HG02973 (cell line): ENCODE measurements around the gene LEMD2.

Experiments used
- ATAC-seq: cut with Tn5 transposase; IDR thresholded peaks from one replicate; pipeline ENCODE4 v1.9.1; 2021; ENCODE audit warnings: moderate library complexity; ENCODE audit not compliant: unreplicated experiment

Gene LEMD2

DNA sequence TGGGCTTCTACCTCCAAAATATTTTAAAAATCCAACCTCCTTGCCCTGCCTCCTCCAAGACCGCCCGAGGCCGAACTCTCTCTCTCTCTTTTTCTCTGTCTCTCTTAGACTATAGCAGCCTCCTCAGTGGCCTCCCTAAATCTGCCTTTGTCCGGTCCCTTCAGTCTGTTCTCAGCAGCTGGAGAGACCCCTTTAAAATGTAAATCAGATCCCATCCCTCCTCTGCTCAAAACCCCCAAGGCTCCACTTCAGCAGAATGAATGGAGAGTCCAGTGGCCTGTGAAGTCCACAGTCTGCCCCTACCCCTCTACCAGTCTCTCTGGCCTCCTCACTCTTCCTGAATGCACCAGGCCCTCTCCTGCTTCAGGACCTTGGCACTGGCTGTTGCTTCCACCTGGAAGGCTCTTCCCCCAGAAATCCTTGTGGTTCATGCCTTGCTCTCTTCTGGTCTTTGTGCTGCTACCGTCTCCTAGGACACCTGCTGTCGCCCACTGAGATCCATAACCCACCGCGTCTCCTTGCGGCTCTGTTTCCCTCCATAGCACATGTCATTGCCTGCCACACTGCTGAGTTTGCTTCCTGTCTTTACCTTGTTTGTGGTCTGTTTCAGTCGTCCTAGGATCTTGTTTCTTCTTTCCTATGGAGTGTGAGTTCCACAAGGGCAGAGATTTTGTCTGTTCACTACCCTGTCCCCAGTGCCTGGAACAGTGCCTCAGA is 8.9 kb upstream of the LEMD2 start:
- no peak for ATAC-seq

DNA sequence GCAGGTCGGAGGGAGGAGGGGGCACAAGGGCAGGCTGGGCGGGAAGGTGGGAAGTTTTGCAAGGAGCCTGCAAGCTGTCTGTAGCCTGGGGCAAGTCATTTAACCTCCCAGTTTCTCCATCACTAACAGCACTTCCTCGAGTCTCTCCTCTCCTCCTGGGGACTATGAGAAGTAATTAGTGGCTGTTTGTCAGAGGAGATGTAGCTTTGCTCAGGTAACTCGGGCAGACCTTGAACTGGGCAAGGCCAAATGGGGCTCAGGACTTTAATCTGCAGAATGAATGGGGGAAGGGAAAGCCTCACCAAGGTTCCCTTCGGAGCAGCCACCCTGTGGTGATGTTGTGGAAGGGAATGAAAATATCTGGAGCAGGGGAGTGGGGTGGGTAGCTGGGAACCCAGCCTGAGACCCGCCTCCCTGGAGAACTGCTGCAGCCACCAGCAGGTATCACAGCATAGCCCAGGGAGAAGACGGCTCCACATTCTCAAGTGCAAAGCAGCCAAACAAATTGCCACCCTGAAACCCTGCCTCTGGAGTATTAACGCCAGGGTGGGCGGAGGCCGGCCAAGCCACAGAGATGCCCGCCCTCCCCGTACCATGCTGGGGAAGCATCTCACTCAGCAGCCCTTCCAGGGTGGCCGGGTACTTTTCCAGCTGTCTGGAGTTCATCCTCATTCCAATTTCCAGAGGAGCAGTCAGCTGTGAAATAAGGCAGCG is 6.1 kb upstream of the LEMD2 start:
- no peak for ATAC-seq

DNA sequence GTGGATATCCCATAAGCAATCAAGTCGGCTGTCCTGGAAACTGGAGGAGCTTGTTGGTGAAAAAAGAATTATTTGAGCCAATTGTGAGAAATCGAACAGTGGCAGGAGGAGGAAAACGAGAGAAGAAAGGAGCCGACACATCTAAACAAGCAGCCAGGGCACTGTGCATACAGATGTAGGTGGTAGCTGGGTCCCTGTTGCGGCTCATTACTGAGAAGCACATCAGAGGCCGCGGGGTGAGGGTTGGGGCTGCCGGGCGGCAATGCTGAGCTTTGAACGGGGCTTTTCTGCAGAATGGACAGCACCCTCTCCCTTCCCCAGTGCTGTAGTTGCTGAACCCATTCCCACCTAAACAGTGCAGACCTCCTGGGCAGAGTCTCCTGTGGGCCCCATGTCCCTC is 4.1 kb upstream of the LEMD2 start:
- no peak for ATAC-seq

DNA sequence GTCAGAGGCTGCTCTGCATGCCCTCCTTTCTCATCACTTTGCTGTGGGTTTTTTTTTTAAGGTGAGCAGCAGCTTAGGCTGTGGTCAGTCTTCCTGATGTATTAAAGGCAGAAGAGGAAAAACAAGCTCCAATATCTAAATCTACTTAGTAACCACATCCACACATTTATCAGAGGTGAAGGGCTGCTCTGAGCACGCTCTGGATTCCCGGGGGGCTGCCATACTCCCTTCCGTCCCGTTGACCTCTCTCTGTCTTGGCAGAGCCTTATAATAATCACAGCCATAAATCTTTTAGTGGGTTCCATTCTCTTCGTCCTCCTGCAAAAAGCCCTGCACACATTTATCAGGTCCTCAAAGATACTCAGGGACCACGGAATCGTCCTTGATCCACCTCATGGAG is 2.7 kb upstream of the LEMD2 start:
- no peak for ATAC-seq

DNA sequence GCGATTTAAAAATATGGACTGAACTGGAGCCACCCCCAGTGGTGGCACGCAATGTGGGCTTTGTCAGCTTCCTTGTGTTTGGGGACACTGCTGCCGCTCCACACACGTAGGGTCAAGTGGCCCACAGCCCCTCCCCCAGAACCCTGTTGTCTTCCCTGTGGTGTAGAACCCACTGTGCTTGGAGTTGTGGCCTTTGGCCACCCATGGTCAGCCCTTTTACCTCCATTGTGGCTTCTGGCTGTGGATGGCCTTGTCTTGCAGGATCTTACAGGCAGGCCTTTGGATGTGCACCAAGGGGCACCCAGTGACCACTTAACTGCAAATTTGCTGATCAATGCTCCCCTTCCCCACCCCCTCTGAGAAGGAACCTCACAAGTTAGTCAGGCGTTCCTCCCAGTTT is 2.0 kb upstream of the LEMD2 start:
- no peak for ATAC-seq

DNA sequence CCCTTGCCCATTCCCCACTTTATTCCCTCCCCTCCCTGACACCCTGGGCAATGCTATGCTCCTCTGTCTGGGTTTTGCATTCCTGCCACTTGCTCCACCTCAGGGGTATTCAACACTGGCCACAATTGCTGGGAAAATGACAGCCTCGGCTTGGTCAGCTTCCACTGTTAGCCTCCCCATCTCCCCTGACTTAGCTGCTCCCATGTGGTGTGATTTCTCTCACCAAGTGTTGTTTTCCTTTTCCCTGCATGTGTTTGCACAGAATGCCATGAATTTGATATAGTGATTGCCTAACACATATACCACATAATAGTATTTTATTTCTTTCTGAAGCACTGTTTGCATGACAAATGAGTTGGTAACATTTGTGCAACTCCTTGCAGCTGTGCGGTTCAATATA is 1.4 kb upstream of the LEMD2 start:
- ATAC-seq = no peak

DNA sequence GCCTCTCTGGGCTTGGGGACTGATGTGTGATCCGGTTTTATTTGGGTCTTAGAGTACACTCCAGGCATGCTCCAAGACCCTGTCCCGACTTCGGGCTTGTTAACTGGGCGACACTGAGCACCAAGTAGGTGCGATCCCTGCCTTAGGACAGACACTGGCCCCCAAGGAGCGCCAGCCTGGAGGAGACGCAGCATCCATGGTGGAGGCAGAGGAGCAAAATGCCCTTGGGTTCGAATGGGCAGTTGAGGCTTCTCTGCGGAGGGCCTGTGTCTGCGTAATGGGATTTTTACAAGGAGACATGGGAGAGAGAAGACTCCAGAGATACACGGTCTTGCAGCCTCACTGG is 593 bp upstream of the LEMD2 start:
- ATAC-seq = no peak

DNA sequence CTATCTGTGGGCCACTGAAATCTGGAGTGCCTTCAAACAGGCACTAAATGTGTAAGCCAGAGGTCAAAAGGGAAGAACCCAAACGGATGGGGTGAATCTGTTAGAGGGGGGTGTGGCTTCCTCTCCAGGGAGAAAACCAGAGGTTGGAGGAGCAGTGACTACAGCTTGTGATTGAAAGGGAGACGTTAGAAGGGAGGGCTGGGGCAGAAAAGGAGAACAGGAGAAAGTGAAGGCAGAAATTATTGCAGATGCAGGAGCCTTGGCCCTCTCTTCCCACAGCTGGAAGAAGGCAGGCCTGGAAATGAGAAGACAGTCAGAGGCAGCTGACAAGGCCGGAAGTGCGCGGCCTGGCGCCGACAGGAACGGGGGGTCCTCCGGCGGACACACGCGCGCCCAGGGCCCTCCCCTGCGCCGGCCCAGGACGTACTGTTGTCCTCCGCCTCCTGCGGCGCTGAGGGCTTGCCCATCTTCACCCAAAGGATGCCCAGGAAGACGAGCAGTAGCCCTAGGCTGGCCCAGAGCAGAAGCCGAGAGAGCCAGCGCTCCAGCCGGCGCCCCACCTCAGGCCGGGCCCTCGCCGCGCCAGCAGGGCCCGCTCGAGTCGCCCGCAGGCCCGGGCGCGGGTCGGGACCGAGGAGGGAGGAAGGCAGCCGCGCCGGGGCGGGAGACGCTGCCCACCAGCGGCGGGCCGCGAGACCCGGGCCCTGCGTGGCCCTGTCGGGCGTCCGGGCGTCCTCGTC is 806 bp downstream of the LEMD2 start:
- ATAC-seq = peak; percentile 32

DNA sequence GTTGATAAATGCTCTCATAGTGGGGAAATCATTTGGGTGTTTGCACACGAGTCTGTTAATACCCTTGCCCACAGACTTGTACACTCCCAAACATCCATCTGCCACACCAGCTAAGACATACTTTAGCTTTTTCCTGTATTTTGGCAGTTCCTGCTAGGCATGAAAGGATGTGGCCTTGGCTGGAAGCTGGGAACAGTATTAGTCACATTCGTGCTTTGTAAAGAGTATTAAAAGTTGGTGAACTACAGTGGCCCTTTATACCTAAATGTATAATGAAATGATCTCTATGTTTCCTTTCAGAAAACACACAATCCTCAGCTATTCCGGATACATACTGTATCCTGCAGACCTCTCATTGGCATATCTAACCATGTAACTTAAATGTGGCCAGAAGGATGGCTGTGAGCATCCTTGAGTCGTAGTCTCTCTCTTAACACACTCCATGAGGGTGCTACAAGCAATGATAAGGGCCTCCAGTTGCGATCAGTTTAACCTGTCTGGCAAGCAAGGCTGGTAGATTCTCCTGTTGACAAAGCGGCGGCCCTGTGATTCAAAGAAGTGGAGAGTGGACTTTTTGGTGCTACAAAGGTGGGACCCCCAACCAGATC is 1.5 kb downstream of the LEMD2 start:
- ATAC-seq = no peak

DNA sequence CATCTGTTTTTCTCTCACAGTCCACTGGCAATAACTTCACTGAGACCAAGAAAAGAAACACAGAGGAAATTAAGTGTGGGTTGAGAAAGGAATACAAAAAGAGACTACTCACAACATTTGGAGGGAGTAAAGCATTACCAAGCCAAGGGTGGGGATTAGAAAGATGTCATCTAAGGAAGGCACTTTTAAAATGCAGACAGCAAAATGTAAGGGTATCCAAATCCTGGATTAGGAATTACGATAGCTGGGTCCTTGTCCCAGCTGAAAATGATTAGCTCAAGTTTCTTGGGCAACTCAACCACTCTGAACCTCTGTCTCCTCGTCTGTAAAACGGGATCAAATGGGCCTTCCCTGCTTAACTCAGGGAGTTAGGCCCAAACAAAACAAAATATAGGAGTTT is 2.2 kb downstream of the LEMD2 start:
- no peak for ATAC-seq

DNA sequence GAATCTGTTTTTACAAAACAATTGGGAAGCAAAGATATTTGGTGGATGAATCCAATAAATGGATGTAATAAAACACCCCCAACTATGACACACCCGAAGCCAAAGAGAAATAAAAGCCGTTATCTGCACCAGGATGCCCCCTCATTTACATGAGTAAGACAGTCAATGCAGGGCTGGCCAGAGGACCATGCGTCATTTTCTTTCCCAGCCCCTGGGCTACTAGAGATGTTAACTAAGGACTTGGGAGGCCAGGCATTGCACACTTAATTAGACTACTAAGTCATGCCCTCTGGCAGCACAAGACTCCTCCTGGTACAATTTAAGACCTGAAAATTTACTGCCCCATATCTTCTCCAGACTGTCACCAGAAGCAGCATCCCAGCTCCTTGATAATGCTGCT is 3.2 kb downstream of the LEMD2 start:
- no peak for ATAC-seq

DNA sequence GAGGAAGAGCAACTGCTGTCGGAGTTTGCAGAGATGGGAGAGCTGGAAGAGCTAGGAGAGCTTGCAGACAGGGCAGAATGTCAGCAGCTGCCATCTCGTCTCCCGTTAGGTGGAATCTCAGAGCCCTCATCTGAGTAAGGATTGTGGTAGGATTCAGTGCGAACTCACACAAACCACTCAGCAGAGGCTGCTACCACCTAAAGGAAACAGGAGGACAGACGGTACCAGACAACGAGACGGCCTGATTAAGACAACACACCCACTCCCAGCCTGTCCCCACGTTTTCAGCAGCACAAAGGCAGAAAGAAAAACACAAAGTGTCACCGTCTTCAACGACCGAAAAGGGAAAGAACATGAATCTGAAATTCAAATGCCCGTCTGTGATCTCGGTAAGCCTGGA is 4.1 kb downstream of the LEMD2 start:
- no peak for ATAC-seq

DNA sequence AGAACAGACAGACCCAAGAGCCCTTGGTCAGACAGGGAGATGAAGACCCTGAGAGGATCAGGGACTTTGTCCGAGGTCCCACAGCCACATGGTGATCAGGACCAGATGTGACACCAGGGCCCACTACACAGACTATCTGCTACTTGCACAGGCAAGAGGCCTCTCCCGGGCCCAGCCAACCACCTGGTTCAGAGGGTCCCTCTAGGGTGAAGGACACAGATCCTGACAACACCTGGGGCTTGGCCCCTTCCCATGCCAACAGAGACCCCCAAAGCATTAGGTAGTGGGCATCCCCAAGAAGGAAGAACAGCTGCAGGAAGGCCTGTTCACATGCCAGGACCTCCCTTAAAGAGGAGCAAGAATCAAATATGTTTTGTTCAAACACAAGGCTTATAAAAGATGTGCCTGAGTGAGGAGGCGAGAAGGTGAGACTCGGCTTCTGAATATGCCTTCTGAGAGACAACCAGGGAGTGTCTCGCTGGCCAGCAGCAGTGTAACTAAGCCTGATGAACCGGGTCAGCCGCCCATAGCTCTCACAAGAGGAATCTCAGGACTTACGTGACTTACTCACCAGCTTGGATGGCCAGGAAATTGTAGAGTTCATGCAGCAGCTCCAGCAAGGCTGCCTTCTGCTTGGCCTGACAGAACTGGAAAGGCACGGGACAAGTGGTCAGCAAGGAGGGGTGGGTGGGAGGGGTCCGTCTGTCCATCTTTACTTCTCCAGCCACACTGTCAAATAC is 5.0 kb downstream of the LEMD2 start:
- ATAC-seq = no peak

DNA sequence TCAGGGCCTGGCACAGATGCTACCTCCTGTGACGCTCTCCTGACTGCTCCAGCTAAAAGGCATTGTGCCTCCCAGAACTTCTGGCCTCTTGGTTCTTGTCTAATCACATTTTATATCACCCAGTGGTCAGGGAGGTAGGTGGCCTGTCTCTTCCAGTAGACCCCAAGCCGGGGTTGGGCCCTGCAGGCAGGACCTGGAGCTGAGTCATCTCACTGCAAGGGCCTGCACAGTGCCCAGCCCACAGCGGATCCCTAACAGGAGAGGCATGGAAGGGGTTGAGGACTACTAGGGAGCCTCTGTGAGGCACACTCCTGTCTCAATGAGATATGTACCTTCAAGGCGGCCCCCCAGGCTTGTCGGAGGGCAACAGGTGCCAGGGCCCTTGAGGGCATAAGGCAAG is 6.4 kb downstream of the LEMD2 start:
- no peak for ATAC-seq

DNA sequence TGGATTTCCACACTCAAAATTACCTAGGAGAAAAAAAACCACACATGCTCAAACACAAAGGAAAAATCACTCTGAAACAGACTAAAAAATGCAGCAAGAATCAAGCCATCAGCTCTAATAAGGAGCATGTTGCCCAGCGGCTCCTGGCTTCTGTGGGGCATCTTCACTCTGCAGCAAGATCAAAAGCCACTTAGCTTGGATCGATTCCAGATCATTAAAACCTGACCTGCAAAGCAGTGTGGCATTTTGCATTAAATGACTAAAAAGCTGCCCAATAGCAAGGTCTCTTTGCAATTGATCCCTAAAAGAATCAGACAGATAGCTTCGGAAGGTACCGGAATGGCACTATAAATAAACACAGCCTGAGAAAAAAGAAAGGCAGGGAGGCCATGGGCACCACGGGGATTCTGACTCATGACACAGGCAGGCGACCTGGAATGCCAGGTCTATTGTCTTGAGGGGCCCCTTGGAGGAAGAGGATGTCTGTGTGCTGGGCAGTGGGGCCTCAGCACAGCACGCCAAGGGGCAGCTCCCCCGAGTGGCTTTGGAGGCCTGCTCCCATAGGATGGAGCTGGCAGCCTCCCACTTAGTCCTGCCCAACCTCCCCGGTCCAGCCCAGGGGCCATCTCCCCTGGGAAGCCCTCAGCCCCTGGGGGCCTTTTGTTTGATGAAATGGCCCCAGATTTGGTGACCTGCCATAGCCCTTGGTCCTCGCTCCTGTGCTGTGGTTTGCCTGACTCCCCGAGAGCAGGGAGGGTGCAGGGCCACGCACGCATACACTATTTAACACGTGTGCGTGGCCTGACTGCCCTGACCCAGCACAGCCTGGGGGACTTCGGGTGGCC is 7.6 kb downstream of the LEMD2 start:
- no peak for ATAC-seq

DNA sequence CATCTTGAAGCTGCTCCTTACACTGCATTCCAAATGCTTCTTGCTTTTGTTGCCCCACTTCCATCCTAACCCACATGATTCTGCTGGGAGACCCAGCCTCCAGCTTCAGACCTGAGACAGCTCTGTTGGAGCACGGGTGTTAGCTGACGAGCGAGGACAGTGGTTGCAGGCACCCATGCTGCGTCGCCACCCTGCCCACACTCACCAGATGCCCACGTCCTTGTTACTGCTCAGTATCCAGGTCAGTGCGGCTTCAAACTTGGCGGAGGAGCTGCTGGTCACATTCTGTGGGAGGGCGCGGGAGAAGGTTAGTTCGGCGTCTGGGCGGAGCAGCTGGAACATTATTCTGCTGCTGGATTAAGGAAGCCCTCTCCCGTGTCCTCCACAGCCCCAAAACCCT is 9.0 kb downstream of the LEMD2 start:
- ATAC-seq = no peak

DNA sequence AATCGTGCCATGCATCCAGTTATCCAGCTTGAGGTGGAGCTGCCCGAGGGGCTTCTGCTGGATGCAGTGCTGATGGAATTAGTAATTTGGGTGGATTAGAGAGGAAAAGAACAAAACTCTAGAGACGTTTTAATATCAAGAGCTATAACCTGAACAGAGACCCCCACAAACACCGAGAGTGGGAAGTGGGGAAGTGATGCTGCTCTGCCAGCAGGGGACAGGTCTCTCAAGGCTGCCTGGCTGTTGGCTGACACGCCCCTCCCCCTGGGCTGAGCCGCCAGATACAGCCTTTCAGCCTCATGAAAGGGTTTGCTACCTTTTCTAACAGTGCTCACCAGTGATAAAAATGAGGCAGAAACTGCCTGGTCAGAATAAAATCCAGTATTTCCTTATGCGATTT is 9.6 kb downstream of the LEMD2 start:
- ATAC-seq = no peak

DNA sequence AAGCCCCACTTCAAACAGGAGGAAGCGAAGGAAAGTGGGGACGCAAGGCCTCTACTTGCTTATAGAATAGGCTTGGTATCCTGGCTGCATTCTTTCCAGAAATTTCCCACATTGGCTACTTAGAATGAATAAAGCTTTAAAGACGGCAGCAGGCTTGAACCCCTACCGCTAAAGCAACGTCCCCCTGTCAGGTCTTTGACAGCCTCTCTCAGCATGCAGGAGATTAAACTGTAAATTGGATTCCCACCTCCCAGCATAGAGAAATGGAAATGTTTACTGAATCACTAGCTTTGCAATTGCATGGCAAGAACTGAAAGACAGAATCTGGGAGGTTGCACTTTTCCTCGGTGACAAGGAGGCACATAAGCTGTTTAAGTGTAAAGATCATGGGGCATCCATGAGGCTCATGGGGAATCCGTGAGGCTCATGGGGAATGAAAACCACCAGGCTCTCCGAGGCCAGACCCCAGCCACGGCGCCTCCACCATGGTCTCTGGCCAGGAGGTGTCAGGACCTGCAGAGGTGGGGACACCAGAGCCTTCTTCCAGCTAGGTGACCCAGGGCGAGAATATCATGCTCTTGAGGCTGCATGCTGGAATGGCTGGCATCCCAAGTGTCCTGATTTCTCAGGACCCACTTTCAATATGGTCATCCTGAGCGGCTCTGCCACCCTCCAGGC is 10.3 kb downstream of the LEMD2 start:
- no peak for ATAC-seq
